ENCODE data around the gene CAMSAP1. TPM values are rescaled to one million over a fixed set of nuclear protein-coding genes. Genes with fewer than 3 reads are reported as not detected.

Gene CAMSAP1
- total RNA-seq, 1 experiment from 2014 or later, result 52.7 TPM

GRCh38 chr9:135896626-135897025 is 10.7 kb downstream of the CAMSAP1 start:
- H3K27ac ChIP-seq (ENCODE audit: insufficient read length, low read depth, low read length), result no peak overlapping the region
- peaks cover 3% of the 10 kb centered on the region; the same call in 1 of the 2 replicates for H3K4me1 ChIP-seq (ENCODE audit: insufficient read depth, low read length)
- Mint-ChIP-seq H3K27me3 (ENCODE audit: low read depth) (no peaks in the 10 kb centered on the region), H3K4me3 (no peak overlapping the region), H3K9me3 (peaks cover 16 to 23% of the 10 kb centered on the region in 2 experiments), H3K27ac (no peak overlapping the region), H3K4me1 (peaks cover 35 to 41% of the 10 kb centered on the region in 2 experiments), H3K36me3 (ENCODE audit: insufficient read depth in 1 of 3, low read depth in 3 of 3) (peaks cover 33 to 52% (median 39%) of the 10 kb centered on the region in 3 experiments)
- H4K5ac ChIP-seq (ENCODE audit: insufficient read length, low read depth, low read length), result no peak overlapping the region
- H2BK12ac ChIP-seq (ENCODE audit: insufficient read length, low read depth, low read length), result no peak overlapping the region
- H3T11ph ChIP-seq (ENCODE audit: low read length), result no peak overlapping the region
- no peak overlapping the region for H2BK15ac ChIP-seq (ENCODE audit: low read depth, low read length)
- TF ChIP-seq CTCF (conservative IDR thresholded peaks at IDR 0.05), result no peak
- no peak overlapping the region for H3K4me2 ChIP-seq (ENCODE audit: insufficient read depth, insufficient read length, low read length)
- no peak overlapping the region for H2AK5ac ChIP-seq (ENCODE audit: insufficient read length, low read length)
- H3K4ac ChIP-seq (ENCODE audit: low read depth, low read length), result no peak overlapping the region
- H3K23me2 ChIP-seq (ENCODE audit: insufficient read length, low read depth, low read length, poor library complexity, severe bottlenecking), result no peaks in the 10 kb centered on the region
- H3K18ac ChIP-seq (ENCODE audit: insufficient read length, low read depth, low read length), result no peak overlapping the region
- no peak overlapping the region for H3K14ac ChIP-seq (ENCODE audit: insufficient read depth, low read length)
- no peak overlapping the region for H2BK120ac ChIP-seq (ENCODE audit: low read depth, low read length, poor library complexity, severe bottlenecking)
- no peak overlapping the region for H3K9ac ChIP-seq (ENCODE audit: extremely low read depth, insufficient read length, low read length)
- no peak overlapping the region for H2BK20ac ChIP-seq (ENCODE audit: low read depth, low read length, poor library complexity, severe bottlenecking)
- H3K79me1 ChIP-seq (ENCODE audit: insufficient read depth, low read depth, low read length, poor library complexity, severe bottlenecking), result peaks cover 4% of the 10 kb centered on the region
- WGBS (ENCODE audit: extremely low coverage, insufficient read length, low lambda C conversion rate), result no CpG with 5 or more reads among the region's 2 CpGs
- H3K27me3 ChIP-seq (ENCODE audit: insufficient read depth, low read length), result no peaks in the 10 kb centered on the region
- peaks cover 72% of the 10 kb centered on the region for H3K79me2 ChIP-seq (ENCODE audit: insufficient read depth, low read length)
- no peaks in the 10 kb centered on the region for H3K9me3 ChIP-seq (ENCODE audit: control insufficient read depth, low read depth, low read length)
- no peak for DNase-seq
- no peak overlapping the region for H3K23ac ChIP-seq (ENCODE audit: insufficient read length, low read depth, low read length)
- no peak overlapping the region for H4K8ac ChIP-seq (replicated peaks; ENCODE audit: insufficient read length, low read depth, low read length)
- no peak overlapping the region for H3K56ac ChIP-seq (ENCODE audit: insufficient read length, low read depth, low read length)
- H2AFZ ChIP-seq (ENCODE audit: low read length), result no peak overlapping the region
- no peak overlapping the region for H4K91ac ChIP-seq (ENCODE audit: insufficient read length, low read depth, low read length)
- H2BK5ac ChIP-seq (ENCODE audit: insufficient read length, low read length), result no peak overlapping the region
- peaks cover 3% of the 10 kb centered on the region for H4K20me1 ChIP-seq (ENCODE audit: control insufficient read depth, insufficient read depth, insufficient read length)

All from H9 (cell line).